ENCODE measurements around the gene FRG1.
"Not testable (repeated sequence)": the region's sequence is repeated elsewhere in the genome, so short reads cannot be mapped to it uniquely, and the experiment has no call there.

FRG1 gene

DNA sequence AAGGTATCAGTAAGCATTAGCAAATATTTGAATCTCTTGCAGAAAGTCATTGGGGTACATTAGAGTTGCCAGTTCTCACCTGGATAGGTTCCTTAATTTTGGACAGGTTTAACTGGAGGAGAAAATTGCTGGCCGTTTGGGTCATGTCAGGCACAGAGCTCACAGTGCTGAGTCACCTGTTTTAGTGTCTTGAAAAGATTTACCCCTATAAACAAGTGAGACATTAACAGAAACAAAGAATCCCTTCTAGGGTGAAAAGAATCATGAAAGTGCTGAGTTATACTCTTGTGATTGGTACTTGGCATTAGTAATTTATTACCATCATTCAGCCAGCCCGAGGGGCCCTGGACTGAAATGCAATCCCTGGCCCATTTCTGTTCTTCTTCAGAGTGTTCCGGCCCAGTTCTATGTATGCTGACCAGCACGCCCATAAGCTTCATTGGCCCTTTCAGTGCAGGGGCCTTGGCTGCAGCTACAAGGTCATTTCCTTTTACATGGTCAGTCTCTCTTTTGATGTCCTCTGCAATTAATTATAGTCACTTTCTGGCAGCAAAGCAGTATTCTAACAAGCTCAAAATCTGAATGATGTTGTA, 45.1 kb downstream of the FRG1 start:
- not testable (repeated sequence) for DNase-seq

DNA sequence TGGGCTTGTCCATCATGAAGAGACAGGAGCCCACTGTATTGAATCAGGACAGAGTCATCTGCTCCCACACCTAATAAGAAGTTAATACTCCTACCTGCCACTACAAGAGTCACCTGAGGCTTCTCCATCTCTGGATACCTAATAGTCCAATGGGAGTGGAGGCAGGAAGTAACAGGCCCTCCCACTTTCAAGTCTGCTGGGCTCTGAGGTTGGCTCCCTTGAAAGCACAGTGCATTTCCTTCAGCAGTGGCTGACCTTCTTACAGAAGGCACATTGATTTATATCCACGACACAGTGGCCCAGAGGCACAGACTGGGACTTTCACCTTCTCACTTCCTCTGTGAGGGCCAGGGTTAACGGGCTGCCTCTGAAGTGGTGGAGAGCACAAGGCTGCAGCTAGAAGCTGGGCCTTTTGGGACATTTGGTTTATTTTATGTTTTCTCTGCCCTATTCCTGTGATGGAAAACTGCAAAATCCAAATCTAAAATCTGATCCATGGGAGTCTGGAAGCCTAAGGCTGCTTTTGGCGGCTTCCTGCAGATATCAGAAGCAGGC, 48.3 kb downstream of the FRG1 start:
- no peak for DNase-seq

DNA sequence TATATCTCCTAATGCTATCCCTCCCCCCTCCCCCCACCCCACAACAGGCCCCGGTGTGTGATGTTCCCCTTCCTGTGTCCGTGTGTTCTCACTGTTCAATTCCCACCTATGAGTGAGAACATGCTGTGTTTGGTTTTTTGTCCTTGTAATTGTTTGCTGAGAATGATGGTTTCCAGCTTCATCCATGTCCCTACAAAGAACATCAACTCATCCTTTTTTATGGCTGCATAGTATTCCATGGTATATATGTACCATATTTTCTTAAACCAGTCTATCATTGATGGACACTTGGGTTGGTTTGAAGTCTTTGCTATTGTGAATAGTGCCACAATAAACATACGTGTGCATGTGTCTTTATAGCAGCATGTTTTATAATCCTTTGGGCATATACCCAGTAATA, 49.3 kb downstream of the FRG1 start:
- not testable (repeated sequence) for DNase-seq

Data from stimulated activated CD4-positive, alpha-beta T cell treated with anti-CD3 and anti-CD28 coated beads, Interleukin-4, amount 100 ng/mL, for 24 hours (primary cell).